Osteocyte (in vitro differentiated cells): Measurements from ENCODE around the gene GRAMD1A. TPM values are rescaled to one million over a fixed set of nuclear protein-coding genes. Genes with fewer than 3 reads are reported as not detected.

ENCODE experiments used
- DNase-seq: peaks from one replicate; pipeline ENCODE4 v3.0.0; 2021; ENCODE audit warnings: mixed read lengths; ENCODE audit not compliant: unreplicated experiment; ENCODE audit errors: extremely low spot score
- H3K27ac Mint-ChIP-seq: one replicate; pipeline ENCODE4 v1.8.0; 2021; ENCODE audit warnings: mild to moderate bottlenecking, mixed read lengths; ENCODE audit not compliant: unreplicated experiment
- H3K27me3 Mint-ChIP-seq: one replicate; pipeline ENCODE4 v1.8.0; 2021; ENCODE audit warnings: mixed read lengths; ENCODE audit not compliant: unreplicated experiment
- H3K36me3 Mint-ChIP-seq: one replicate; pipeline ENCODE4 v1.8.0; 2021; ENCODE audit warnings: mixed read lengths; ENCODE audit not compliant: unreplicated experiment
- H3K4me1 Mint-ChIP-seq: one replicate; pipeline ENCODE4 v1.8.0; 2021; ENCODE audit warnings: mixed read lengths; ENCODE audit not compliant: unreplicated experiment
- H3K4me3 Mint-ChIP-seq: one replicate; pipeline ENCODE4 v1.8.0; 2021; ENCODE audit warnings: mild to moderate bottlenecking, moderate library complexity, mixed read lengths; ENCODE audit not compliant: unreplicated experiment
- H3K9me3 Mint-ChIP-seq: one replicate; pipeline ENCODE4 v1.8.0; 2021; ENCODE audit warnings: mixed read lengths; ENCODE audit not compliant: unreplicated experiment
- CTCF ChIP-seq: fragments of 200-600 bp; sonication (generic); IDR thresholded peaks from 2 replicates; pipeline ENCODE4 v1.5.0; 2021; ENCODE audit warnings: antibody characterized with exemption, mild to moderate bottlenecking, moderate library complexity
- total RNA-seq: library from RNA; stranded (reverse); gene quantifications from 2 replicates; pipeline ENCODE4 v1.2.1, GENCODE V29; 2021

GRAMD1A gene
- total RNA-seq, 1 donor from 2014 or later: 80.8 TPM

GRCh38 chr19:35031072-35031881, 31.2 kb downstream of the GRAMD1A start:
- DNase-seq: no peak
- Mint-ChIP-seq H3K4me1 (peaks cover 12% of the 10 kb centered on the region), H3K27ac (peak overlapping the region; percentile 40), H3K27me3 (no peaks in the 10 kb centered on the region), H3K4me3 (peak overlapping the region; percentile 85), H3K9me3 (no peaks in the 10 kb centered on the region), H3K36me3 (peaks cover 10% of the 10 kb centered on the region)
- no peak for TF ChIP-seq CTCF

- no peaks in the 10 kb centered on the region for H3K9me3 Mint-ChIP-seq
- DNase-seq: no peak
- H3K4me3 Mint-ChIP-seq: no peak overlapping the region
- H3K36me3 Mint-ChIP-seq: peaks cover 9% of the 10 kb centered on the region
- H3K4me1 Mint-ChIP-seq: peaks cover 12% of the 10 kb centered on the region
- no peaks in the 10 kb centered on the region for H3K27me3 Mint-ChIP-seq
- H3K27ac Mint-ChIP-seq: no peak overlapping the region
- TF ChIP-seq CTCF: no peak
Measured at GRCh38 chr19:35032356-35032865, 32.3 kb downstream of the GRAMD1A start.

- Mint-ChIP-seq H3K9me3 (no peaks in the 10 kb centered on the region), H3K4me3 (no peak overlapping the region), H3K27me3 (no peaks in the 10 kb centered on the region), H3K27ac (no peak overlapping the region), H3K4me1 (peaks cover 18% of the 10 kb centered on the region), H3K36me3 (peaks cover 9% of the 10 kb centered on the region)
- no peak for DNase-seq
- TF ChIP-seq CTCF: no peak
Measured at GRCh38 chr19:35033067-35034004, 33.2 kb downstream of the GRAMD1A start.

GRCh38 chr19:35034005-35034502, 33.9 kb downstream of the GRAMD1A start:
- Mint-ChIP-seq H3K27me3 (no peaks in the 10 kb centered on the region), H3K36me3 (peaks cover 9% of the 10 kb centered on the region), H3K4me3 (no peak overlapping the region), H3K27ac (no peak overlapping the region), H3K9me3 (no peaks in the 10 kb centered on the region), H3K4me1 (peaks cover 18% of the 10 kb centered on the region)
- no peak for TF ChIP-seq CTCF
- no peak for DNase-seq
